Spleen (tissue), 7 donors: ENCODE data around the gene ANO4.

ENCODE experiments used
- POLR2A ChIP-seq, 3 donors: fragments of 450-650 bp; IDR thresholded peaks; one replicate each; pipeline ENCODE4 v1.5.1; 2017; ENCODE audit warnings: antibody characterized with exemption in 3 of 3, mild to moderate bottlenecking in 1 of 3
- POLR2AphosphoS5 ChIP-seq, 3 donors: sonication (generic); formaldehyde crosslinking; IDR thresholded peaks; one replicate each; pipeline ENCODE4 v1.5.1; 2017; ENCODE audit warnings: antibody characterized with exemption in 3 of 3
- TF ChIP-seq, protein P1 (sequence below), 11 experiments: fragments of 200-600 bp in 7 of 11; fragments of 450-650 bp in 4 of 11; sonication (generic) in 4 of 11; IDR thresholded peaks in 8 of 11; conservative IDR thresholded peaks in 3 of 11; 1 replicate in 7 of 11; 2 replicates in 4 of 11; pipeline versions ENCODE4 v1.4.0 to v1.8.0; 2016 to 2021; ENCODE audit warnings: antibody characterized with exemption in 11 of 11, inconsistent platforms in 4 of 11, mild to moderate bottlenecking in 1 of 11
- donor health status: DM: no; HTN: no; CAD: no; lungs with moderate emphysema.
- donor health status: DM: no; HTN: no; CAD: no.
- donor health status: DM: no; HTN: no; CAD: no.

DNA sequence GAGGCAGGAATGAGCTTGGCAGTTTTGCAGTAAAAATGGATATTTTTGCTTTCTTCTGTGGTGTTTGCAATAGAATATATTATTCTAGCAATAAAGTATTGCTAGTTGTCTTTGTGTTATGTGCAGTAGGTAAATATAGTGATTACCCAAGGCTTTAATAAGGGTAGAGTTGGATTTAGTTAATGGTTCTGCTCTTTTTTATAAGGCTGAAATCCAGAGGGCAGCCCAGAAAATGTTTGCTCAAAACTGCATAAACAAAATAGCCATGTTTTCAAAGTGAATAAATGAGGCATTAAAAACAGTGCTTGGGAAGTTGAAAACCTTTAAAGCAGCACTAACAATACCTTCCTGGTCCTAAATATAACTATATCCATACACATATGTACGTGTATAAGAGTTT is 253.1 kb downstream of the ANO4 start:
- TF ChIP-seq, protein P1, sequence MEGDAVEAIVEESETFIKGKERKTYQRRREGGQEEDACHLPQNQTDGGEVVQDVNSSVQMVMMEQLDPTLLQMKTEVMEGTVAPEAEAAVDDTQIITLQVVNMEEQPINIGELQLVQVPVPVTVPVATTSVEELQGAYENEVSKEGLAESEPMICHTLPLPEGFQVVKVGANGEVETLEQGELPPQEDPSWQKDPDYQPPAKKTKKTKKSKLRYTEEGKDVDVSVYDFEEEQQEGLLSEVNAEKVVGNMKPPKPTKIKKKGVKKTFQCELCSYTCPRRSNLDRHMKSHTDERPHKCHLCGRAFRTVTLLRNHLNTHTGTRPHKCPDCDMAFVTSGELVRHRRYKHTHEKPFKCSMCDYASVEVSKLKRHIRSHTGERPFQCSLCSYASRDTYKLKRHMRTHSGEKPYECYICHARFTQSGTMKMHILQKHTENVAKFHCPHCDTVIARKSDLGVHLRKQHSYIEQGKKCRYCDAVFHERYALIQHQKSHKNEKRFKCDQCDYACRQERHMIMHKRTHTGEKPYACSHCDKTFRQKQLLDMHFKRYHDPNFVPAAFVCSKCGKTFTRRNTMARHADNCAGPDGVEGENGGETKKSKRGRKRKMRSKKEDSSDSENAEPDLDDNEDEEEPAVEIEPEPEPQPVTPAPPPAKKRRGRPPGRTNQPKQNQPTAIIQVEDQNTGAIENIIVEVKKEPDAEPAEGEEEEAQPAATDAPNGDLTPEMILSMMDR (IDR thresholded peaks at IDR 0.05 in 8 of 11, conservative IDR thresholded peaks at IDR 0.05 in 3 of 11), result no peak
- TF ChIP-seq POLR2A (IDR thresholded peaks at IDR 0.05), result no peak
- no peak for TF ChIP-seq POLR2AphosphoS5 (IDR thresholded peaks at IDR 0.05)
